B cell (primary cell): ENCODE results near the gene NPW.
A peak's percentile ranks its signal among the peaks of the same experiment; 100 is the strongest.

Source experiments
- EZH2 ChIP-seq: IDR thresholded peaks from 2 replicates; pipeline ENCODE4 v1.6.1; 2012; ENCODE audit warnings: borderline replicate concordance, low read depth, mild to moderate bottlenecking, moderate library complexity, low read length; ENCODE audit not compliant: insufficient read depth, poor library complexity, severe bottlenecking
- TF ChIP-seq, protein P1 (sequence below): fragments of 200-600 bp; IDR thresholded peaks from one replicate; pipeline ENCODE4 v1.8.0; 2022; ENCODE audit warnings: antibody characterized with exemption, mild to moderate bottlenecking

GRCh38 chr16:2003827-2004641, 15.6 kb upstream of the NPW start:
- TF ChIP-seq, protein P1, sequence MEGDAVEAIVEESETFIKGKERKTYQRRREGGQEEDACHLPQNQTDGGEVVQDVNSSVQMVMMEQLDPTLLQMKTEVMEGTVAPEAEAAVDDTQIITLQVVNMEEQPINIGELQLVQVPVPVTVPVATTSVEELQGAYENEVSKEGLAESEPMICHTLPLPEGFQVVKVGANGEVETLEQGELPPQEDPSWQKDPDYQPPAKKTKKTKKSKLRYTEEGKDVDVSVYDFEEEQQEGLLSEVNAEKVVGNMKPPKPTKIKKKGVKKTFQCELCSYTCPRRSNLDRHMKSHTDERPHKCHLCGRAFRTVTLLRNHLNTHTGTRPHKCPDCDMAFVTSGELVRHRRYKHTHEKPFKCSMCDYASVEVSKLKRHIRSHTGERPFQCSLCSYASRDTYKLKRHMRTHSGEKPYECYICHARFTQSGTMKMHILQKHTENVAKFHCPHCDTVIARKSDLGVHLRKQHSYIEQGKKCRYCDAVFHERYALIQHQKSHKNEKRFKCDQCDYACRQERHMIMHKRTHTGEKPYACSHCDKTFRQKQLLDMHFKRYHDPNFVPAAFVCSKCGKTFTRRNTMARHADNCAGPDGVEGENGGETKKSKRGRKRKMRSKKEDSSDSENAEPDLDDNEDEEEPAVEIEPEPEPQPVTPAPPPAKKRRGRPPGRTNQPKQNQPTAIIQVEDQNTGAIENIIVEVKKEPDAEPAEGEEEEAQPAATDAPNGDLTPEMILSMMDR = peak; percentile 93
- TF ChIP-seq EZH2 = no peak
